GM12878 (cell line): ENCODE data around the gene RWDD4. TPM values are rescaled to one million over a fixed set of nuclear protein-coding genes. Genes with fewer than 3 reads are reported as not detected.

Experiments
- ATAC-seq: fragments of 200-7000 bp; cut with Tn5 transposase; 3 replicates; pipeline ENCODE4 v1.9.1; 2020; ENCODE audit warnings: mild to moderate bottlenecking, moderate library complexity
- BruUV-seq: library from RNA; stranded (reverse); fragments of 400-500 nt; replicated peaks from 2 replicates; lab custom pipeline; 2021; lab: Mats Ljungman, UMichigan
- CTCF ChIA-PET: fragments of 300-600 bp; sonication (Branson Sonifier 250); formaldehyde crosslinking; extraction: SDS; loops from one replicate; lab custom pipeline; 2021; ENCODE audit warnings: inconsistent platforms; lab: Yijun Ruan, JAX
- POLR2A ChIA-PET: fragments of 350-600 bp; formaldehyde crosslinking; extraction: SDS; loops from one replicate; lab custom pipeline; 2021; ENCODE audit warnings: inconsistent platforms; lab: Charles Lee
- RAD21 ChIA-PET: fragments of 300-600 bp; sonication (Branson Sonifier 250); formaldehyde crosslinking; loops from one replicate; lab custom pipeline; 2023; ENCODE audit warnings: antibody characterized with exemption; ENCODE audit not compliant: unreplicated experiment; lab: Charles Lee
- SMC1A ChIA-PET: fragments of 300-600 bp; sonication (Branson Sonifier 250); formaldehyde crosslinking; loops from one replicate; lab custom pipeline; 2023; ENCODE audit not compliant: unreplicated experiment, uncharacterized antibody; lab: Charles Lee
- DNase-seq: peaks from one replicate; pipeline ENCODE4 v3.0.0-alpha.2; 2011; ENCODE audit warnings: low read depth, low spot score
- FAIRE-seq: peaks from 3 replicates; lab custom pipeline; 2011; peaks lifted over from hg19 to GRCh38; lab: Jason Lieb, UNC
- H2AFZ ChIP-seq: 2 replicates; pipeline ENCODE4 v1.6.0; 2011; ENCODE audit warnings: low read depth, low read length, control low read depth; ENCODE audit not compliant: control insufficient read depth
- H3K27ac ChIP-seq: 2 replicates; pipeline ENCODE4 v1.5.1; 2011; ENCODE audit warnings: control low read depth; ENCODE audit not compliant: control insufficient read depth, insufficient read depth
- H3K27me3 ChIP-seq, 2 experiments: replicated peaks in 1 of 2; 2 replicates each; pipeline versions ENCODE4 v1.6.0 to v1.6.1; 2011; ENCODE audit warnings: low read length in 1 of 2; ENCODE audit not compliant: control insufficient read depth in 2 of 2, insufficient read depth in 2 of 2
- H3K36me3 ChIP-seq, 2 experiments: 2 replicates each; pipeline ENCODE4 v1.5.1; 2011; ENCODE audit warnings: low read length in 1 of 2; ENCODE audit not compliant: control insufficient read depth in 2 of 2, insufficient read depth in 2 of 2
- H3K4me1 ChIP-seq: 2 replicates; pipeline ENCODE4 v1.6.1; 2011; ENCODE audit warnings: mild to moderate bottlenecking, low read length, moderate library complexity, mixed read lengths; ENCODE audit not compliant: control insufficient read depth, insufficient read depth
- H3K4me2 ChIP-seq: 2 replicates; pipeline ENCODE4 v1.6.0; 2011; ENCODE audit warnings: control low read depth; ENCODE audit not compliant: control insufficient read depth, insufficient read depth
- H3K4me3 ChIP-seq: fragments of 200-600 bp; sonication (generic); 2 replicates; pipeline ENCODE4 v1.5.1; 2016
- H3K79me2 ChIP-seq: 2 replicates; pipeline ENCODE4 v1.6.0; 2011; ENCODE audit warnings: low read length; ENCODE audit not compliant: control insufficient read depth, insufficient read depth
- H3K9ac ChIP-seq: 2 replicates; pipeline ENCODE4 v1.8.0; 2011; ENCODE audit warnings: low read length, control low read depth, mixed read lengths; ENCODE audit not compliant: control insufficient read depth, insufficient read depth
- H3K9me3 ChIP-seq: replicated peaks from 3 replicates; pipeline ENCODE4 v1.5.1; 2011; ENCODE audit warnings: mild to moderate bottlenecking, low read length; ENCODE audit not compliant: control insufficient read depth, insufficient read depth
- H4K20me1 ChIP-seq: 2 replicates; pipeline ENCODE4 v1.6.0; 2011; ENCODE audit not compliant: control insufficient read depth, insufficient read depth
- BRCA1 ChIP-seq: IDR thresholded peaks from 2 replicates; pipeline ENCODE4 v1.6.1; 2011; ENCODE audit warnings: low read depth, low read length, improper control_type of control experiment
- DPF2 ChIP-seq: fragments of 450-650 bp; IDR thresholded peaks from 2 replicates; pipeline ENCODE4 v1.6.1; 2017; ENCODE audit warnings: mild to moderate bottlenecking
- HDGF ChIP-seq: fragments of 450-650 bp; IDR thresholded peaks from 2 replicates; pipeline ENCODE4 v1.6.1; 2016; ENCODE audit warnings: antibody characterized with exemption
- MTA2 ChIP-seq: fragments of 450-650 bp; IDR thresholded peaks from 2 replicates; pipeline ENCODE4 v1.6.1; 2016; ENCODE audit warnings: low read depth, mild to moderate bottlenecking, moderate library complexity
- RAD21 ChIP-seq: IDR thresholded peaks from 2 replicates; pipeline ENCODE4 v1.6.1; 2011; ENCODE audit warnings: mild to moderate bottlenecking, low read depth, low read length, moderate library complexity; ENCODE audit not compliant: insufficient read depth
- SIX5 ChIP-seq: IDR thresholded peaks from 2 replicates; pipeline ENCODE4 v1.6.1; 2011; ENCODE audit warnings: mild to moderate bottlenecking, low read depth, low read length, moderate library complexity; ENCODE audit not compliant: severe bottlenecking
- SMAD1 ChIP-seq: fragments of 450-650 bp; IDR thresholded peaks from 2 replicates; pipeline ENCODE4 v1.6.1; 2018; ENCODE audit warnings: mild to moderate bottlenecking, low read depth; ENCODE audit not compliant: partially characterized antibody
- SP1 ChIP-seq: IDR thresholded peaks from one replicate; pipeline ENCODE4 v1.6.1; 2011; ENCODE audit warnings: low read depth, low read length
- WGBS: methylation state at CpG from one replicate; pipeline ENCODE4 v1.1.6; 2016; ENCODE audit warnings: low lambda C conversion rate; ENCODE audit not compliant: insufficient replicate concordance, insufficient coverage; ENCODE audit errors: missing lambda C conversion rate; 5-methylcytosine and 5-hydroxymethylcytosine counted together
- in situ Hi-C: fragments of 300-500 bp; cut with MboI; formaldehyde crosslinking; loops from 9 replicates; pipeline ENCODE4 v1.14.3; 2018; ENCODE audit warnings: mixed read lengths
- intact Hi-C: fragments of 100-400 bp; cut with micrococcal nuclease; formaldehyde crosslinking; loops from one replicate; pipeline ENCODE4 v1.14.2; 2022; ENCODE audit not compliant: unreplicated experiment
- polyA plus RNA-seq, 11 experiments: library from polyadenylated mRNA; depleted of rRNA in 4 of 11; unstranded in 6 of 11; stranded (reverse) in 5 of 11; fragments of >200 nt; fragmentation: Nextera tagmentation in 4 of 11; fragmentation: Illumina TruSeq in 1 of 11; extraction: Ambion mirVana in 4 of 11; extraction: Trizol in 1 of 11; gene quantifications; 1 replicate in 1 of 11; 2 replicates in 10 of 11; pipeline versions ENCODE4 v1.2.1 to v1.2.3, GENCODE V29; 2011 to 2016; ENCODE audit warnings: inconsistent platforms in 2 of 11, missing spikeins in 2 of 11, low read depth in 1 of 11
- total RNA-seq, 4 experiments: library from RNA; depleted of rRNA in 3 of 4; stranded (reverse); fragments of >200 nt in 3 of 4; fragmentation: Illumina TruSeq in 1 of 4; extraction: Trizol in 1 of 4; gene quantifications; 2 replicates each; pipeline versions ENCODE4 v1.2.1 to v1.2.3, GENCODE V29; 2013 to 2021
- TF ChIP-seq, protein P1 (sequence below): fragments of 450-650 bp; IDR thresholded peaks from 2 replicates; pipeline ENCODE4 v1.6.1; 2016; ENCODE audit warnings: mild to moderate bottlenecking
- TF ChIP-seq, protein P2 (sequence below): fragments of 450-650 bp; IDR thresholded peaks from 2 replicates; pipeline ENCODE4 v1.6.1; 2018; ENCODE audit warnings: mild to moderate bottlenecking, low read depth, moderate library complexity; ENCODE audit not compliant: partially characterized antibody
- TF ChIP-seq, protein P3 (sequence below): fragments of 450-650 bp; IDR thresholded peaks from 2 replicates; pipeline ENCODE4 v1.6.1; 2014; ENCODE audit warnings: mild to moderate bottlenecking
- TF ChIP-seq, protein P4 (sequence below), 3 experiments: IDR thresholded peaks in 2 of 3; conservative IDR thresholded peaks in 1 of 3; 2 replicates each; pipeline ENCODE4 v1.5.1; 2011; ENCODE audit warnings: low read depth in 3 of 3, low read length in 3 of 3, mild to moderate bottlenecking in 3 of 3, control low read depth in 2 of 3, moderate library complexity in 2 of 3, inconsistent platforms in 1 of 3, mixed read lengths in 1 of 3; ENCODE audit not compliant: control insufficient read depth in 2 of 3, insufficient read depth in 1 of 3; ENCODE audit errors: extremely low read depth in 1 of 3
- TF ChIP-seq, protein P5 (sequence below): IDR thresholded peaks from 2 replicates; pipeline ENCODE4 v1.6.1; 2012; ENCODE audit warnings: low read length, inconsistent platforms

The RWDD4 gene
- total and polyA plus RNA-seq, 10 of the 15 experiments (the other 5 are each of a cell fraction or from before 2014, with no cell fraction given) = 11.2 to 37.8 (median 19.9) TPM

DNA sequence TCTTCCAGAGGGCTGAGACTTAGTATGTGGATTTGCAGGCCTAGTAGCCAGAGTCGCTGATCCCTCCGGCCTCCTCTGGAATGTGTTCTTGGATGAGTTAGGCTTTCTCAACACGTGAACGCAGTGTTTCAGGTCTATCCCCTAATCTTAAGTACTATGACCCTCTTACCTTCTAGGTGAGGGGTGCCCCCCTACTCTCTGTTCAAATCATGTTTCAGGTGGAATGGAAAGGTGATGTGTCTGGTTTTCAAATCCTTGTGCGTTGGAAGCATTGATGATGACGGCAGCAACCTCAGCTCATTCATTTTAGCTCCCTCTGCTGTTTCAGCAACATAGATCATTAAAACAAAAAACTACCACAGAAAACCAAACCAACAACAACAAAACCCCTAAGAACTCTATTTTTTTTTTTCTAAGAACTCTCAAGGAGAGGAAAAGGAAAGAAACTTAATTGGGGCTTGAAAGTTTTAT lies 56.4 kb downstream of the RWDD4 start:
- H3K9ac ChIP-seq = no peak overlapping the region
- in situ Hi-C loops = loop anchor here (5.0 kb wide), 1 partner anchor 130 kb away; no protein-coding TSS in a partner anchor
- ATAC-seq (no peak), FAIRE-seq (peak; percentile 69), DNase-seq (no peak)
- no peak overlapping the region for H3K27ac ChIP-seq
- TF ChIP-seq SIX5 (no peak), SP1 (no peak), BRCA1 (no peak), RAD21 (peak; percentile 41; the same call in 1 of the 2 replicates), SMAD1 (no peak), HDGF (no peak), MTA2 (no peak), DPF2 (no peak)
- TF ChIP-seq, protein P1, sequence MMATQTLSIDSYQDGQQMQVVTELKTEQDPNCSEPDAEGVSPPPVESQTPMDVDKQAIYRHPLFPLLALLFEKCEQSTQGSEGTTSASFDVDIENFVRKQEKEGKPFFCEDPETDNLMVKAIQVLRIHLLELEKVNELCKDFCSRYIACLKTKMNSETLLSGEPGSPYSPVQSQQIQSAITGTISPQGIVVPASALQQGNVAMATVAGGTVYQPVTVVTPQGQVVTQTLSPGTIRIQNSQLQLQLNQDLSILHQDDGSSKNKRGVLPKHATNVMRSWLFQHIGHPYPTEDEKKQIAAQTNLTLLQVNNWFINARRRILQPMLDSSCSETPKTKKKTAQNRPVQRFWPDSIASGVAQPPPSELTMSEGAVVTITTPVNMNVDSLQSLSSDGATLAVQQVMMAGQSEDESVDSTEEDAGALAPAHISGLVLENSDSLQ = no peak
- TF ChIP-seq, protein P2, sequence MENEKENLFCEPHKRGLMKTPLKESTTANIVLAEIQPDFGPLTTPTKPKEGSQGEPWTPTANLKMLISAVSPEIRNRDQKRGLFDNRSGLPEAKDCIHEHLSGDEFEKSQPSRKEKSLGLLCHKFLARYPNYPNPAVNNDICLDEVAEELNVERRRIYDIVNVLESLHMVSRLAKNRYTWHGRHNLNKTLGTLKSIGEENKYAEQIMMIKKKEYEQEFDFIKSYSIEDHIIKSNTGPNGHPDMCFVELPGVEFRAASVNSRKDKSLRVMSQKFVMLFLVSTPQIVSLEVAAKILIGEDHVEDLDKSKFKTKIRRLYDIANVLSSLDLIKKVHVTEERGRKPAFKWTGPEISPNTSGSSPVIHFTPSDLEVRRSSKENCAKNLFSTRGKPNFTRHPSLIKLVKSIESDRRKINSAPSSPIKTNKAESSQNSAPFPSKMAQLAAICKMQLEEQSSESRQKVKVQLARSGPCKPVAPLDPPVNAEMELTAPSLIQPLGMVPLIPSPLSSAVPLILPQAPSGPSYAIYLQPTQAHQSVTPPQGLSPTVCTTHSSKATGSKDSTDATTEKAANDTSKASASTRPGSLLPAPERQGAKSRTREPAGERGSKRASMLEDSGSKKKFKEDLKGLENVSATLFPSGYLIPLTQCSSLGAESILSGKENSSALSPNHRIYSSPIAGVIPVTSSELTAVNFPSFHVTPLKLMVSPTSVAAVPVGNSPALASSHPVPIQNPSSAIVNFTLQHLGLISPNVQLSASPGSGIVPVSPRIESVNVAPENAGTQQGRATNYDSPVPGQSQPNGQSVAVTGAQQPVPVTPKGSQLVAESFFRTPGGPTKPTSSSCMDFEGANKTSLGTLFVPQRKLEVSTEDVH = no peak
- TF ChIP-seq, protein P3, sequence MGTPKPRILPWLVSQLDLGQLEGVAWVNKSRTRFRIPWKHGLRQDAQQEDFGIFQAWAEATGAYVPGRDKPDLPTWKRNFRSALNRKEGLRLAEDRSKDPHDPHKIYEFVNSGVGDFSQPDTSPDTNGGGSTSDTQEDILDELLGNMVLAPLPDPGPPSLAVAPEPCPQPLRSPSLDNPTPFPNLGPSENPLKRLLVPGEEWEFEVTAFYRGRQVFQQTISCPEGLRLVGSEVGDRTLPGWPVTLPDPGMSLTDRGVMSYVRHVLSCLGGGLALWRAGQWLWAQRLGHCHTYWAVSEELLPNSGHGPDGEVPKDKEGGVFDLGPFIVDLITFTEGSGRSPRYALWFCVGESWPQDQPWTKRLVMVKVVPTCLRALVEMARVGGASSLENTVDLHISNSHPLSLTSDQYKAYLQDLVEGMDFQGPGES = no peak
- TF ChIP-seq, protein P4, sequence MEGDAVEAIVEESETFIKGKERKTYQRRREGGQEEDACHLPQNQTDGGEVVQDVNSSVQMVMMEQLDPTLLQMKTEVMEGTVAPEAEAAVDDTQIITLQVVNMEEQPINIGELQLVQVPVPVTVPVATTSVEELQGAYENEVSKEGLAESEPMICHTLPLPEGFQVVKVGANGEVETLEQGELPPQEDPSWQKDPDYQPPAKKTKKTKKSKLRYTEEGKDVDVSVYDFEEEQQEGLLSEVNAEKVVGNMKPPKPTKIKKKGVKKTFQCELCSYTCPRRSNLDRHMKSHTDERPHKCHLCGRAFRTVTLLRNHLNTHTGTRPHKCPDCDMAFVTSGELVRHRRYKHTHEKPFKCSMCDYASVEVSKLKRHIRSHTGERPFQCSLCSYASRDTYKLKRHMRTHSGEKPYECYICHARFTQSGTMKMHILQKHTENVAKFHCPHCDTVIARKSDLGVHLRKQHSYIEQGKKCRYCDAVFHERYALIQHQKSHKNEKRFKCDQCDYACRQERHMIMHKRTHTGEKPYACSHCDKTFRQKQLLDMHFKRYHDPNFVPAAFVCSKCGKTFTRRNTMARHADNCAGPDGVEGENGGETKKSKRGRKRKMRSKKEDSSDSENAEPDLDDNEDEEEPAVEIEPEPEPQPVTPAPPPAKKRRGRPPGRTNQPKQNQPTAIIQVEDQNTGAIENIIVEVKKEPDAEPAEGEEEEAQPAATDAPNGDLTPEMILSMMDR (IDR thresholded peaks at IDR 0.05 in 2 of 3, conservative IDR thresholded peaks at IDR 0.05 in 1 of 3; ENCODE audit: control insufficient read depth in 2 of 3, extremely low read depth in 1 of 3, insufficient read depth in 1 of 3, low read depth in 3 of 3, low read length in 3 of 3) = peak in 1 of 3 experiments; percentile 23; a peak in 1 of 6 replicates
- TF ChIP-seq, protein P5, sequence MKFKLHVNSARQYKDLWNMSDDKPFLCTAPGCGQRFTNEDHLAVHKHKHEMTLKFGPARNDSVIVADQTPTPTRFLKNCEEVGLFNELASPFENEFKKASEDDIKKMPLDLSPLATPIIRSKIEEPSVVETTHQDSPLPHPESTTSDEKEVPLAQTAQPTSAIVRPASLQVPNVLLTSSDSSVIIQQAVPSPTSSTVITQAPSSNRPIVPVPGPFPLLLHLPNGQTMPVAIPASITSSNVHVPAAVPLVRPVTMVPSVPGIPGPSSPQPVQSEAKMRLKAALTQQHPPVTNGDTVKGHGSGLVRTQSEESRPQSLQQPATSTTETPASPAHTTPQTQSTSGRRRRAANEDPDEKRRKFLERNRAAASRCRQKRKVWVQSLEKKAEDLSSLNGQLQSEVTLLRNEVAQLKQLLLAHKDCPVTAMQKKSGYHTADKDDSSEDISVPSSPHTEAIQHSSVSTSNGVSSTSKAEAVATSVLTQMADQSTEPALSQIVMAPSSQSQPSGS = no peak
- no peak overlapping the region for H3K4me3 ChIP-seq
- SMC1A ChIA-PET = no interaction called here
- H2AFZ ChIP-seq = no peak overlapping the region
- CTCF ChIA-PET = interaction anchor here (0.7 to 1.7 kb wide), 6 partner anchors 88 to 162 kb away, joined by 3 to 10 read pairs (median 3); no protein-coding TSS in a partner anchor
- no peaks in the 10 kb centered on the region for H3K9me3 ChIP-seq
- WGBS = 74% methylated on average over 6 of the region's 6 CpGs
- no peaks in the 10 kb centered on the region for H3K79me2 ChIP-seq
- H4K20me1 ChIP-seq = no peaks in the 10 kb centered on the region
- H3K27me3 ChIP-seq = no peaks in the 10 kb centered on the region
- intact Hi-C loops = no loop called here
- no TSS peak for BruUV-seq
- no peaks in the 10 kb centered on the region for H3K36me3 ChIP-seq
- POLR2A ChIA-PET = no interaction called here
- H3K4me1 ChIP-seq = no peaks in the 10 kb centered on the region
- RAD21 ChIA-PET = interaction anchor here (0.7 kb wide), 1 partner anchor 73 kb away, joined by 3 read pairs; no protein-coding TSS in a partner anchor
- H3K4me2 ChIP-seq = no peak overlapping the region
